HG02943 (cell line): ENCODE measurements around the gene SLC6A14.

Experiments used
- ATAC-seq: cut with Tn5 transposase; IDR thresholded peaks from one replicate; pipeline ENCODE4 v1.9.1; 2021; ENCODE audit warnings: mild to moderate bottlenecking, low read depth, moderate library complexity; ENCODE audit not compliant: unreplicated experiment

The SLC6A14 gene

DNA sequence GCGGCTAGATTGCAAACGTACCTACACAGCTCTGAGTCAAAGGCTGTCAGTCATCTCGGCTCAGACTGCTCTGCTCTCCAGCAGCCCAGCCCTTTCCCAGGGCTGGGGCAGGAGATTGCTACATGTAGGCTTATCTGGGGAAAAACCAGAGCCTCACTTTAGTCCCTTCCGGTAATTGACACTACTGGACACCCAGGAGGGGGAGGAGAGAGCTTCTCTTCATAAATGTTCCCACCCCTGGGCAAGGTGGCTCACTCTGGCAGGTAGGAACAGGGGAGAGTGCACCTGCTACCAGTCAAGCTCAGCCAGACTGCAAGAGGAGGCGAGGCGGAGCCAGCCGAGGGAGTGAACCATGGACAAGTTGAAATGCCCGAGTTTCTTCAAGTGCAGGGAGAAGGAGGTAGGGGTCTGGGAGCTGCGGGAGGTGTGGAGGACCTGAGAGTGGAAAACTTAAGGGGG lies at the start of gene SLC6A14:
TSS of gene SLC6A14 (plus strand) at position 249 of the 459 bp plus-strand sequence. CDS start at position 353, 104 bp downstream.
- ATAC-seq: no peak

GRCh38 chrX:116395752-116396151 lies 40.7 kb upstream of the SLC6A14 start:
- no peak for ATAC-seq

DNA sequence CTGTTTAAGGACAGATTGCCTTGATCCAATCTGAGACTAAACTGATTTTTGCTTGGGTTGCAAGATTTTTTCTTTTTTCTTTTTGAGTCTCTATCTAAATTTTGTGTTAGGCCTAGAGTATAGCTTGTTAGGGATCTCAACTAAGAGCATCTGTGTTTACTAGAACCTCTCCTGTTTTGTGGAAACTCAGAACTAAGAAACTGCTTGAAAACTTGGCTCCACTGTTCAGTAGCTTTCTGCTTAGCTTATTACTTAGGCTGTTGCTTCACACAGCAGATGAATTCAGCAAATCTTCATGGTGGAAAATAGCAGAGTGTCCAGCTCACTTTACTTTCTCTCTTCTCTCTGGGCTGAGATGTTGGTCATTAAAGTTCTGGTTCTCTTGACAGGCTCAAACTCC lies 36.7 kb upstream of the SLC6A14 start:
- ATAC-seq: no peak

- no peak for ATAC-seq
Measured at GRCh38 chrX:116409219-116409618, 27.2 kb upstream of the SLC6A14 start.

DNA sequence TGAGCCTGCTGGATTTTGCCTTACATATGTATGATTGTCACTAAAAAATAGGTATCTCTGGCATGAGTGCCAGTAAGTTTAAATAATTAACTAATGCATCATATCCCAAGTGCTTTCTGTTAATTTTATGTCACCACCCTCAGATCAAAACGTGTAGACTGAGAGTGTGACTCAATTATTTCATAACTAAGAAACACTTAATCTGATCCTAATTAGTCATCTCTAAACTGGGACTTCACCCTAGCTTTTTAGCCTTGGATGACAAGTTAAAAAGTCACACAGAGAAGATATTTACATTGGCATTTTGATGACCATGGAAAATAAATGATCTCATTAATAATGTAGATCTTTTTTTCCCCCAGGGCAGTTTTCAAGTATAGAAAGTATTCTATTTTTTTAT lies 23.1 kb upstream of the SLC6A14 start:
- no peak for ATAC-seq

DNA sequence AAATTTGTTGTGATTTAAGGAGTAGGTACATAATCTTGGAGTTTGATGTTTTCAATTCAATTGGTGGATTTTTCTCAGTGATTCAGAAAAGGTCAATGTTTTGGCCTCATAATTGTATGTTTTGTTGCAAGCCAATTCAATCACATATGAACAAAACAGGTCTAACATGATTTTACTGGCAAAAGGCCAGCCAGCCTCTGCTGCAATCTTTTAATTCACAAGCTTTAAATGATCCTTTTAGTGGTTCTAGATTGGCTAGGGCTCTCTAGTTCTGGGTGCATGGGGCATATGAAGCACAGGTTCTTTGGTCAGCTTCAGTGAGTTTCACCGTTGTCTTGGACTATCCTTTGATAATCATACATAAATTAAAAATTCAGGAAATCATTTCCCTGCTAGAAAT lies 19.2 kb upstream of the SLC6A14 start:
- ATAC-seq: no peak

- ATAC-seq: no peak
Measured at GRCh38 chrX:116417968-116418367, 18.4 kb upstream of the SLC6A14 start.

DNA sequence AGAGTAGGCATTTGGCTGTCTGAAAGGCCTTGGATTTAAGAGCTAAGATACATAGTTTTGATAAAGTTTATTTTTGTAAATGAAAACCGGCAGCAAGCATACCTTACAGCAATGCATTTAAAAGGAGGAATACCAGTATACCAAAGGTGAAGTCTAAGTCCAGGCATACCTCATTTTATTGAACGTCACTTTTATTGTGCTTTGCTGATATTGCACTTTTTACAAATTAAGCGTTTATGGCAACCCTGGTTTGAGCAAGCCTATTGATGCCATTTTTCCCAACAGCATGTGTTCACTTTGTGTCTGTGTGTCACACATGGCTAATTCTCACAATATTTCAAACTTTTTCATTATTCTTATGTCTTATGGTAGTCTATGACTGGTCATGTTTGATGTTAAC lies 8.4 kb upstream of the SLC6A14 start:
- ATAC-seq: no peak

DNA sequence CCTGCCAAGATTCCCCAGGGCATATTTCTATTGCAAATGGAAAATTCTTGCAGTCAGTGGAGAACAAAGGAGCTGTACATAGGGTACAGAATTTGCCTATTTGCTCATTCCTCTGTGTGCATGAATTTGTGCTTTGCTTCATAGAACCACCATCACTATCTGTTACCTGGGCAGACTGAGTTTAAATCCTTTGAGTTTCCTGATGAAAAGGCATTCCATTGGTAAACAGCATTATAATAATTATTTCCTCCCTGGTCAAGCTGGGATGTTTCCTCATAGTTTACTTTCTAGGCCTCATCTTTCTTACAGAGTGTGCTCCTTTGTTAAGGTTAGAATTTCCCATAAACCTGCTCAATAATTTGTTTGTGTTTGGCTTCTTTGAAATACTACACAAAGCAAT lies 809 bp upstream of the SLC6A14 start:
- ATAC-seq: no peak

DNA sequence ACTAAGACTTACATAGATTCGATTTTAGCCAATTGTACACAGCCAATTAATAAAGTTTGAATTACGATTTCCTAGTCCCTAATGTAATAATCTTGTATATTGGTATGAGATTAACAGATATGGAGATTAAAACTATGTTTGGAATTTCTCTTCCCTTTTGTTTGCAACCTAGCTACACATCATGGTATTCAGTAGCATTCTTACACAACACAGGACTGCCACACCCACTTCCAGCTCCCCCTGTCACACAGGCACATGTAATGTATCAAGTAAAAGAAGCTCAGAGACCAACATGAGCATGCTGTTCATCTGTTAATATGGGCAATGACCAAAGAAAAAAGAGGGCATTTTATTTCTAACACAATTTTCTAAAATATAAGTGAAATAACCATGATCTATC lies 12.8 kb downstream of the SLC6A14 start:
- ATAC-seq: no peak

GRCh38 chrX:116462822-116463221 lies 26.4 kb downstream of the SLC6A14 start, which contains the start of gene CT83:
Gene CT83 (minus strand): TSS chrX:116462976. CDS start chrX:116462856, 120 bp downstream.
- no peak for ATAC-seq

GRCh38 chrX:116480059-116480458 lies 43.7 kb downstream of the SLC6A14 start:
- no peak for ATAC-seq

DNA sequence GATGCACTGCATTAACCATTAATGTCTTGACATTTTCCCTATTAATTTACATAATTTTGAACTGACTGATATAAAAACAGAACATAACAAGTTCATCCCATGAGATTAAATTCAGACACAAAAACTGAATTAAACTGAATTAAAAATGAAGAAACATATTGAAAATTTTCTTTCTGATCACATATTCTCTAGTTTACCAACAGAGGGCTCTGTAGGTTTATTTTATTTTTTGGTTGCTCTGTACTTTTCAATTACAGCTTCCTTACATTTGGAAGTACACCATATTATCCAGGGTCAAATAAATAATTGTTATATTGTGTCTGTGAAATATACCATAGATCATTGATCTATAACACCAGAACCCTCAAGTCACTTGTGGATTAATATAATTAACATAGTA lies 53.7 kb downstream of the SLC6A14 start:
- ATAC-seq: no peak

- ATAC-seq: no peak
Measured at GRCh38 chrX:116493271-116493670, 56.9 kb downstream of the SLC6A14 start.

DNA sequence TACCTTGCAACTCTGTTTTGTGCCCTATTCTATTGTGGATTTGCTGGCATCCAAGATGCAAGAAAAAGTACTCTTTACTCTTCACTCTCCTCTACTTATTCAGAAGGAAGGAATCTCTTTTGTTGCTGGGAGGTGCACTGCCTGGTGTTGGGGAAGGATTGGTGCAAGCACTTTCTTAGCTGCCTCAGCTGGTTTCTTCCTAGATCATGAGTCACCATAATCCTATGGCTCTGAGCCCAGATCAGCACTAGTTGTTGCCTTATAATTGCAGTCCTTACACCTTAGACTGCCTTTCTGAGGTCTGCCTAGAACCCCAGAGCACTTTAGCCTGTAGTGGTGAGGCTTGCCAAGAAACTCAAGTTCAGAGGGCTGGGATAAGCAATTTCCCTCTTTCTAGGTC lies 63.4 kb downstream of the SLC6A14 start:
- ATAC-seq: no peak
